SK-N-SH (cell line): Measurements from ENCODE around the gene TRIM71. TPM values are rescaled to one million over a fixed set of nuclear protein-coding genes. Genes with fewer than 3 reads are reported as not detected.

Source experiments
- CTCF ChIA-PET: fragments of 300-600, 350-600 bp; formaldehyde crosslinking; extraction: SDS; loops from one replicate; lab custom pipeline; 2021; lab: Yijun Ruan, JAX
- POLR2A ChIA-PET: fragments of 350-600 bp; sonication (Branson Sonifier 250); formaldehyde crosslinking; extraction: SDS; loops from one replicate; lab custom pipeline; 2020; ENCODE audit warnings: antibody characterized with exemption, inconsistent platforms; lab: Yijun Ruan, JAX
- DNase-seq: peaks from one replicate; pipeline ENCODE4 v3.0.0; 2012
- H2AFZ ChIP-seq: fragments of 200-600 bp; sonication (generic); 2 replicates; pipeline ENCODE4 v1.8.1; 2016; ENCODE audit warnings: antibody characterized with exemption, mild to moderate bottlenecking, low read depth
- H3F3A ChIP-seq: fragments of 200-600 bp; sonication (generic); replicated peaks from 2 replicates; pipeline ENCODE3; 2016; ENCODE audit warnings: antibody characterized with exemption, mild to moderate bottlenecking; ENCODE audit not compliant: insufficient read depth
- H3K27ac ChIP-seq, 2 experiments: fragments of 200-500 bp in 1 of 2; fragments of 200-600 bp in 1 of 2; sonication (Bioruptor generic) in 1 of 2; sonication (generic), shearing (Covaris generic) in 1 of 2; 2 replicates each; pipeline versions ENCODE4 v1.5.1 to v1.6.1; 2014 to 2016; ENCODE audit warnings: low read depth in 2 of 2, inconsistent platforms in 1 of 2, low read length in 1 of 2, mild to moderate bottlenecking in 1 of 2, mixed read lengths in 1 of 2
- H3K27me3 ChIP-seq: fragments of 200-600 bp; sonication (generic), shearing (Covaris generic); 2 replicates; pipeline ENCODE4 v1.6.1; 2016; ENCODE audit warnings: mixed run types; ENCODE audit not compliant: insufficient read depth
- H3K36me3 ChIP-seq, 2 experiments: fragments of 200-500 bp in 1 of 2; fragments of 200-600 bp in 1 of 2; sonication (Bioruptor generic) in 1 of 2; sonication (generic) in 1 of 2; replicated peaks in 1 of 2; 2 replicates each; pipeline versions ENCODE3 to v1.5.1; 2014 to 2016; ENCODE audit warnings: low read length in 1 of 2, mild to moderate bottlenecking in 1 of 2; ENCODE audit not compliant: insufficient read depth in 2 of 2, control insufficient read depth in 1 of 2
- H3K4me1 ChIP-seq, 2 experiments: fragments of 200-500 bp in 1 of 2; fragments of 200-600 bp in 1 of 2; sonication (Bioruptor generic) in 1 of 2; sonication (generic), shearing (Covaris generic) in 1 of 2; 2 replicates each; pipeline versions ENCODE4 v1.5.1 to v1.6.1; 2014 to 2016; ENCODE audit warnings: low read depth in 1 of 2, low read length in 1 of 2, mixed run types in 1 of 2; ENCODE audit not compliant: insufficient read depth in 2 of 2, control insufficient read depth in 1 of 2
- H3K4me2 ChIP-seq: fragments of 200-600 bp; sonication (generic), shearing (Covaris generic); 2 replicates; pipeline ENCODE4 v1.6.1; 2017; ENCODE audit warnings: mixed run types
- H3K4me3 ChIP-seq, 2 experiments: fragments of 200-500 bp in 1 of 2; fragments of 200-600 bp in 1 of 2; sonication (Bioruptor generic) in 1 of 2; sonication (generic), shearing (Covaris generic) in 1 of 2; 2 replicates each; pipeline versions ENCODE4 v1.5.1 to v1.8.1; 2014 to 2016; ENCODE audit warnings: low read depth in 2 of 2, inconsistent platforms in 1 of 2, low read length in 1 of 2, mild to moderate bottlenecking in 1 of 2, mixed read lengths in 1 of 2, moderate library complexity in 1 of 2
- H3K79me2 ChIP-seq: fragments of 200-600 bp; sonication (generic); 2 replicates; pipeline ENCODE4 v1.8.1; 2017; ENCODE audit warnings: mild to moderate bottlenecking; ENCODE audit not compliant: insufficient read depth
- H3K9ac ChIP-seq: fragments of 200-600 bp; sonication (generic); 2 replicates; pipeline ENCODE4 v1.6.1; 2017; ENCODE audit warnings: mixed run types
- H3K9me2 ChIP-seq: fragments of 200-600 bp; sonication (generic); 2 replicates; pipeline ENCODE4 v1.6.1; 2017; ENCODE audit warnings: mixed run types
- H3K9me3 ChIP-seq: fragments of 200-600 bp; sonication (generic); 2 replicates; pipeline ENCODE4 v1.6.1; 2017; ENCODE audit warnings: mixed run types, mild to moderate bottlenecking, moderate library complexity
- H4K20me1 ChIP-seq: fragments of 200-600 bp; sonication (generic); 2 replicates; pipeline ENCODE4 v1.6.1; 2017; ENCODE audit warnings: mild to moderate bottlenecking, mixed run types; ENCODE audit not compliant: insufficient read depth
- FOSL2 ChIP-seq: IDR thresholded peaks from 2 replicates; pipeline ENCODE4 v1.4.0; 2012; ENCODE audit warnings: low read depth, mild to moderate bottlenecking, moderate library complexity, borderline replicate concordance
- FOXJ3 ChIP-seq: sonication (generic); formaldehyde crosslinking; IDR thresholded peaks from 2 replicates; pipeline ENCODE4 v1.5.1; 2020; ENCODE audit warnings: mild to moderate bottlenecking, missing genetic modification reagents
- FOXM1 ChIP-seq: IDR thresholded peaks from 2 replicates; pipeline ENCODE4 v1.4.0; 2012; ENCODE audit warnings: low read depth, mild to moderate bottlenecking
- GABPA ChIP-seq: IDR thresholded peaks from 2 replicates; pipeline ENCODE4 v1.4.0; 2012; ENCODE audit warnings: low read depth, mild to moderate bottlenecking
- JUND ChIP-seq: IDR thresholded peaks from 2 replicates; pipeline ENCODE4 v1.4.0; 2012
- NFIC ChIP-seq: IDR thresholded peaks from 2 replicates; pipeline ENCODE4 v1.4.0; 2012; ENCODE audit warnings: borderline replicate concordance
- RAD21 ChIP-seq: IDR thresholded peaks from 2 replicates; pipeline ENCODE4 v1.6.1; 2012; ENCODE audit warnings: mild to moderate bottlenecking, low read length
- RCOR1 ChIP-seq: fragments of 150-350 bp; IDR thresholded peaks from 2 replicates; pipeline ENCODE4 v1.6.1; 2017; ENCODE audit warnings: antibody characterized with exemption, low read length
- SMC3 ChIP-seq: IDR thresholded peaks from 2 replicates; pipeline ENCODE4 v1.6.1; 2012; ENCODE audit warnings: low read depth, low read length, improper control_type of control experiment
- TAF1 ChIP-seq: IDR thresholded peaks from 2 replicates; pipeline ENCODE4 v1.6.1; 2012; ENCODE audit warnings: low read depth, mild to moderate bottlenecking, low read length, moderate library complexity, borderline replicate concordance
- WGBS: methylation state at CpG from one replicate; pipeline ENCODE4 v1.1.6; 2017; ENCODE audit warnings: low lambda C conversion rate; 5-methylcytosine and 5-hydroxymethylcytosine counted together
- polyA plus RNA-seq, 3 experiments: library from polyadenylated mRNA; depleted of rRNA; stranded (reverse); fragments of >200 nt; gene quantifications; 2 replicates each; pipeline ENCODE4 v1.2.3, GENCODE V29; 2012
- TF ChIP-seq, protein P1 (sequence below): IDR thresholded peaks from 2 replicates; pipeline ENCODE4 v1.4.0; 2012; ENCODE audit warnings: low read depth
- TF ChIP-seq, protein P2 (sequence below): IDR thresholded peaks from 2 replicates; pipeline ENCODE4; 2012
- TF ChIP-seq, protein P3 (sequence below): fragments of 150-350 bp; IDR thresholded peaks from 2 replicates; pipeline ENCODE4 v1.6.1; 2017; ENCODE audit warnings: antibody characterized with exemption, low read length, low read depth, borderline replicate concordance

The TRIM71 gene
- polyA plus RNA-seq, 1 of the 3 experiments (the other 2 are of a cell fraction) = not detected

DNA sequence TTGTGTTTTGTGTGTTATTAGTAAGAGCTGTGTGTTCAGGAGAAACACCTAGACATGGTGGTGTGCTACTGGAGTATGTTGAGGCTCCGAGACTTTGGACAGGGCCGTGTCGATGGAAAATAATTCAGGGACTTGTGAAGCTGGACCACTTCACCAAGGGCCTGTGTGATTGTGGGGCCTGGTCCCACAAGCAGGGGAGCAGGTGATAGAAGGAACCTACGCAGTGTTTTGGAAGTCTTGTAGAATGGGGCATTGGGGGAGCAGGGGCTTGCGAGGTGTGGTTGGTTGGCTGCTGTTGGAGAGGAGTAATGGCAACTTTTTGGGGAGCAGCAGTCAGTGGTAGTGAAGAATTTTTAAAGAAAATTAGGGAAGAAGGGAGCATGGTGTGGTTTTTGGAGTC, 48.7 kb downstream of the TRIM71 start:
- no peak overlapping the region for H3K27ac ChIP-seq
- DNase-seq = no peak
- no peak overlapping the region for H3K4me2 ChIP-seq
- POLR2A ChIA-PET = no interaction called here
- H4K20me1 ChIP-seq = no peaks in the 10 kb centered on the region
- H3K9me3 ChIP-seq = no peaks in the 10 kb centered on the region
- H3K4me1 ChIP-seq = no peaks in the 10 kb centered on the region
- H3K27me3 ChIP-seq = no peaks in the 10 kb centered on the region
- no peaks in the 10 kb centered on the region for H3K79me2 ChIP-seq
- H2AFZ ChIP-seq = no peak overlapping the region
- 87% methylated on average over 5 of the region's 5 CpGs for WGBS
- H3K9ac ChIP-seq = no peak overlapping the region
- CTCF ChIA-PET = no interaction called here
- H3K36me3 ChIP-seq = no peaks in the 10 kb centered on the region
- H3K4me3 ChIP-seq = no peak overlapping the region
- no peaks in the 10 kb centered on the region for H3K9me2 ChIP-seq
- no peaks in the 10 kb centered on the region for H3F3A ChIP-seq
- TF ChIP-seq RCOR1 (no peak), TAF1 (no peak), JUND (no peak)
- TF ChIP-seq, protein P1, sequence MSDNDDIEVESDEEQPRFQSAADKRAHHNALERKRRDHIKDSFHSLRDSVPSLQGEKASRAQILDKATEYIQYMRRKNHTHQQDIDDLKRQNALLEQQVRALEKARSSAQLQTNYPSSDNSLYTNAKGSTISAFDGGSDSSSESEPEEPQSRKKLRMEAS = no peak

DNA sequence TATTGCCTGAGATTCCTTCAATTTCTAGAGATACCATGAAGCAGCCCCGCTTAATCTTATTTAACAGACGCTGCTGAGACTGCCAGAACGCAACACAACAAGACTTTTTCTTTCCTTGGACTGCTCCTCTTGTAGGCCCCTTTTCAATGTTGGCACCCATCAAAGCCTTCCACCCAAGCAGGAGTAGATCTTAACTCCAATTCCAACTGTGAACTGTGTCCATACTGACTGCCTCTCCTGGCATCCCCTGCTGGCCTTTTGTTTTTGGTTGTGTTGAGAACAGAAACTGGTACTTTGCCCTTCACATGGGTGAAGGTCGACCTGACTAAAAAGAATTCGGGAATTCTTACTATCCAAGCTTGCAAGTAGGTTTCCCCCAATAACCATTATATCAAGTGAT, 50.2 kb downstream of the TRIM71 start:
- Histone ChIP-seq H3K79me2 (no peaks in the 10 kb centered on the region), H3K4me2 (no peak overlapping the region), H3F3A (no peaks in the 10 kb centered on the region), H3K27ac (no peak overlapping the region), H3K4me3 (no peak overlapping the region), H3K4me1 (no peaks in the 10 kb centered on the region), H3K27me3 (no peaks in the 10 kb centered on the region), H3K36me3 (no peaks in the 10 kb centered on the region), H4K20me1 (no peaks in the 10 kb centered on the region), H3K9me2 (no peaks in the 10 kb centered on the region), H3K9me3 (no peaks in the 10 kb centered on the region), H2AFZ (no peak overlapping the region), H3K9ac (no peak overlapping the region)
- 88% methylated on average over 5 of the region's 5 CpGs for WGBS
- TF ChIP-seq FOXJ3 (no peak), NFIC (no peak), FOSL2 (no peak), GABPA (no peak), SMC3 (no peak), RAD21 (no peak), FOXM1 (no peak), TAF1 (no peak), JUND (no peak)
- TF ChIP-seq, protein P2, sequence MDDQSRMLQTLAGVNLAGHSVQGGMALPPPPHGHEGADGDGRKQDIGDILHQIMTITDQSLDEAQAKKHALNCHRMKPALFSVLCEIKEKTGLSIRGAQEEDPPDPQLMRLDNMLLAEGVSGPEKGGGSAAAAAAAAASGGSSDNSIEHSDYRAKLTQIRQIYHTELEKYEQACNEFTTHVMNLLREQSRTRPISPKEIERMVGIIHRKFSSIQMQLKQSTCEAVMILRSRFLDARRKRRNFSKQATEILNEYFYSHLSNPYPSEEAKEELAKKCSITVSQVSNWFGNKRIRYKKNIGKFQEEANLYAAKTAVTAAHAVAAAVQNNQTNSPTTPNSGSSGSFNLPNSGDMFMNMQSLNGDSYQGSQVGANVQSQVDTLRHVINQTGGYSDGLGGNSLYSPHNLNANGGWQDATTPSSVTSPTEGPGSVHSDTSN = no peak
- TF ChIP-seq, protein P3, sequence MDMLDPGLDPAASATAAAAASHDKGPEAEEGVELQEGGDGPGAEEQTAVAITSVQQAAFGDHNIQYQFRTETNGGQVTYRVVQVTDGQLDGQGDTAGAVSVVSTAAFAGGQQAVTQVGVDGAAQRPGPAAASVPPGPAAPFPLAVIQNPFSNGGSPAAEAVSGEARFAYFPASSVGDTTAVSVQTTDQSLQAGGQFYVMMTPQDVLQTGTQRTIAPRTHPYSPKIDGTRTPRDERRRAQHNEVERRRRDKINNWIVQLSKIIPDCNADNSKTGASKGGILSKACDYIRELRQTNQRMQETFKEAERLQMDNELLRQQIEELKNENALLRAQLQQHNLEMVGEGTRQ = no peak
- CTCF ChIA-PET = no interaction called here
- POLR2A ChIA-PET = no interaction called here
- no peak for DNase-seq
